ENCODE results near the gene HTT.
A peak's percentile ranks its signal among the peaks of the same experiment; 100 is the strongest.
"Not testable (repeated sequence)": the region's sequence is repeated elsewhere in the genome, so short reads cannot be mapped to it uniquely, and the experiment has no call there.

The HTT gene

DNA sequence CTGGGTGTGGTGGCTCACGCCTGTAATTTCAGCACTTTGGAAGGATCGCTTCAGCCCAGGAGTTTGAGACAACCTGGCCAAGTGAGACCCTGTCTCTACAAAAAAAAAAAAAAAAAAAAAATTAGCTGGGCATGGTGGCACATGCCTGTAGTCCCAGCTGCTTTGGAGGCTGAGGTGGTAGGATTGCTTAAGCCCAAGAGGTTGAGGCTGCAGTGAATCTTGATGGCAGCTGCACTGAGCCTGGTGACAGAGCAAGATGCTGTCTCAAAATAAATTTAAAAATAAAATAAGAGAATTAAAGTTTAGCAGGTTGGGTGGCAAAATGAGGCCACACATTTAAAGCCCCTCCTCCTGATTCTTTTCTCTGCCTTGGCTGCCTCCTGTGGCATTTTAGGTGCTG is 47.1 kb downstream of the HTT start:
- DNase-seq (ENCODE audit: low spot score): no peak

DNA sequence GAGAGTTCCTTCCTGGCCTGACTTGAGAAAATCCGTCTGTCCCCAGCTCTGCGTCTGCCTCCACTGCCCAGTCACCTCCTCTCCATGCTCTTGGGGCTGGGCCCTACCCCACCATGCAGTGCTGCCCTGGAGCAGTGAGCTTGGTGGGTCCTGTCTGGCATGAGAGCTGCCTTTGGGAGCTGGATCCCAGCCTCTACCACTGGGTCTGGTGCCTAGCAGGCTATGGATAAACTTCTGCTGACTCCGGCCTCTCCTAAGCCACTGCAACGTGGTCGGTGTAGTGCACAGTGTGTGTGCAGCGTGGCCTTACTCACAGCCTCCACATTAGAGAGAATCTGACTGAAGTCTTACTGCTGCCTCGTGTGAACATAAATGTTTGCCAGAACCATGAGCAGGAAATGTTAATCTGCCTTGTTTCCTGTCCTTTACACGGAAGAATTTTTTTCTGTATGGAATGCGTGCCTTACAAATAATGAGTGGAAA is 47.6 kb downstream of the HTT start:
- DNase-seq (ENCODE audit: low spot score): no peak

DNA sequence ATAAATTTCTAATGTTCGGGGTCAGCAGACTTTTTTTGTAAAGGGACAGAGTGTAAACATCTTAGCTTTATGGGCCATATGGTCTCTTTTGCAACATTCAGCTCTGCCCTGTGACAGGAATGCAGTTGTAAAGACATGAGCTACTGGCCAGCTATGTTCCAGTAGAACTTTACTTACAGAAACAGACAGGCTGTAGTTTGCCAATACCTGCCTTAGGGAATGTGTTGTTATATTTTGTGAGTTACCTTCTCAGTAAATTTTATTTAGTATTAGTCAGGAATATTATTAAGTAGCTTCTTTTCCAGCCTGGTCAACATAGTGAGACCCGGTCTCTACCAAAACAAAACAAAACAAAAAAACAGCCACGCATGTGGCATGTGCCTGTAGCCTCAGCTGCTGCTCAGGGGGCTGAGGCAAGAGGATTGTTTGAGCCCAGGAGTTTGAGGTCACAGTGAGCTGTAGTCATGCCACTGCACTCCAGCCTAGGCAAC is 48.7 kb downstream of the HTT start:
- no peak for DNase-seq (ENCODE audit: low spot score)

DNA sequence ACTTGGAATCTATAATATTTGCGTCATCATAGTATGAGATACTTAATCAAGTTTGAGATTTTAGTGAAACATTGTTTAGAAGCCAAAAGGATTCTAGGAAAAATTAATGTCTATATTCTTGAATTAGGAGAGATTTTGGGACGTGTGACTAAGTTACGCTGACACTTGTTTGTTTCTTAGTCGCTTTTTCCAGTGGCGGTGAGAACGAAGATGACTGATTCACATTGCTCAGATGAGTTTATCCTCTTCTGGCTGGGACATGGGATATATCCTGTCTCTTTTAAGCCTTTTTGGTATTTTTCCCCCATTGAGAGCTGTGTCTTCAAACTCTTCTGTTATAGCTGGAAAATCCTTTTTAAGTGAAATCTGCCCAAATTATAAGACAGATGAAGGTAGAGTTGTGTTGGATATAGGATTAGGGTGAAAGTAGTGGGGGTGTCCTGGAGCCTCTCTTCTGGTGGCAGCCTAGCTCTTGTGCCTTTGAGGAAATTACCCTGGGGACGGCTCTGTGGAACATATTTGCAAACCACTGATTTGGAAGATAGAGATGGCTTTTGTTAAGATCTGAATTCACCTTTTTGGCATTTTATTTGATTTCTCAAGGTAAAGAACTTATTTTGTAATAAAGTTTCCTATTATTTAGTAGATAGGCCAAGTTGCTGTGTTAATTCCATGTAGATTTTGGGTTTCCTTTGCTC is 49.7 kb downstream of the HTT start:
- no peak for DNase-seq (ENCODE audit: low spot score)

DNA sequence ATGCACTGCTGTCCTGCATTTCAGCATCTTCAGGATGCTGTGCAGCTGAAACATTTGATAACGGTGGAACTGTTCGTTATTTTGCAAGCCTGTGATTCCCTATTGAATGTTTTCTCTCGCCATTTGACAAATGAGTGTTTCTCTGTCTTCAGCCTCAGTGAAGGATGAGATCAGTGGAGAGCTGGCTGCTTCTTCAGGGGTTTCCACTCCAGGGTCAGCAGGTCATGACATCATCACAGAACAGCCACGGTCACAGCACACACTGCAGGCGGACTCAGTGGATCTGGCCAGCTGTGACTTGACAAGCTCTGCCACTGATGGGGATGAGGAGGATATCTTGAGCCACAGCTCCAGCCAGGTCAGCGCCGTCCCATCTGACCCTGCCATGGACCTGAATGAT is 52.6 kb downstream of the HTT start:
- DNase-seq (ENCODE audit: low spot score): no peak

DNA sequence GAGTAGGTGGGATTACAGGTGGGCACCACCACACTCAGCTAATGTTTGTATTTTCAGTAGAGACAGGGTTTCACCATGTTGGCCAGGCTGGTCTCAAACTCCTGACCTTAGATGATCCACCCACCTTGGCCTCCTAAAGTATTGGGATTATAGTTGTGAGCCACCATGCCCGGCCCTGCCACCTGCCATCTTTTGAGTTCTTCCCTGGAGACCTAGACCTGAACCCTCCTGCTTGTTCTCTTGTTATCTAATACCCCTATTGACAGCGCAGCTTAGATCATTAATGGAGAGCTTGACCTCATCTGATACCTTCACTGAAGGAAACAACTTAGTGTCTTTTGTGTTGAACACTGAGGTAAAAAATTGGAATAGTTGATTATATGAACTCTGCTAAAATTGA is 53.6 kb downstream of the HTT start:
- DNase-seq (ENCODE audit: low spot score): no peak

DNA sequence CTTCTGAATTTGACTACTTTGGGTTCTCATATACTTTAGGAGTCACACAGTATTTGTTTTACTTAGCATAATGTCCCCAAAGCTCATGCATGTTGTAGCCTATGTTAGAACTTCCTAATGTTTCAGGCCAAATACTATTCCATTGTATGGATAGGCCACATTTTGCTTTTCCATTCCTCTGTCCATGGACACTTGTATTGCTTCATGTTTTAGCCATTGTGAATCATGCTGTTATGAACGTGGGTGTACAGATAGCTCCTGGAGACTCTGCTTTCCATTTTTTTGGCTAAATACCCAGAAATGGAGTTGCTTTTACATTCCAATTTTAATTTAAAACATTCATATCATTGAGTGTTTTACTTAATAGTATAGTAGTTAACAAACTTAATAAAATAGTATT is 54.5 kb downstream of the HTT start:
- no peak for DNase-seq (ENCODE audit: low spot score)

DNA sequence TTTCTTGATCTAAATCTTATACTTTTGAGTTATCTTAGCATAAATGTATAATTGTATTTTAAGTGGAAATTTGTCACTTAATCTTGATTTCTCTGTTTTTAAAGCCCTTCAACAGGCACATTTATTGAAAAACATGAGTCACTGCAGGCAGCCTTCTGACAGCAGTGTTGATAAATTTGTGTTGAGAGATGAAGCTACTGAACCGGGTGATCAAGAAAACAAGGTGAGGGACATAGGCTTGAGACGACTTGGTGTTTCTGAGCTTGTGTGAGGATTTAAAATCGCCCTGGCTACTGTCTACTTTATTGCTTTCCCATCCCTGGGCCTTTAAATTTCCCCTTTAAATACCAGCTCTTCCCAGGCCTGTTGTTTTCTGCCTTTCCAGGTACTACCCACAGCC is 55.7 kb downstream of the HTT start:
- no peak for DNase-seq (ENCODE audit: low spot score)

DNA sequence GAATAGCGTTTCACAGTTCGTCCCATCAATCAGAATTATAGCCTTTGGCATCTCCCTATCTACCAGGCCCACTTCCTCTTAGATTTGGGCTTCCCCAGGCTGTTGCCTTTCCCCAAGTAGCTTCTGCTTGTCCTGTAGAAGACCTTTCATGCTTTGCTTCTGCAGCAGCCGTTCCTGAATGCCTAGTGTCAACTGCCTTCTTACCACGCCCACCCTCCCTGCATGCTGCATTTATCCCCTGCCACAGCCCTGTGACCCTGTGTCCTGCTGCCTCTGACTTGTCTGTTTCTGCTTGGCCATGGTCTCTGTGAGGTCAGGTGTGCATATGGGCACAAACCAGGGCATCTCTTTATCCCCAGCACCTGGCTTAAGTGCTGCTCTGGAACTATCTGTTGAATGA is 56.3 kb downstream of the HTT start:
- no peak for DNase-seq (ENCODE audit: low spot score)

DNA sequence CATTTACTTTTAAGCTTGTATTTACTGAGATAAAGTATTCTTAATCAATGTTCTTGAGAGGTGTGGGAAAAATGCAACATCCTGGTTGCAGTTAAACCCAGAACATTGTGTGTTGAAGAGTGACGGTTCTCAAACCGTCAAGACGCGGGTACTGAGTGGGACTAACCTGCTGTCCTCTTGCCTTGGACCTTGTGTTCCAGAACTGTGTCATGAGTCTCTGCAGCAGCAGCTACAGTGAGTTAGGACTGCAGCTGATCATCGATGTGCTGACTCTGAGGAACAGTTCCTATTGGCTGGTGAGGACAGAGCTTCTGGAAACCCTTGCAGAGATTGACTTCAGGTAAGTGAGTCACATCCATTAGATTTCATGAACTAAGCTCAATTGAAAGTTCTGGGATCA is 59.7 kb downstream of the HTT start:
- DNase-seq (ENCODE audit: low spot score): no peak

DNA sequence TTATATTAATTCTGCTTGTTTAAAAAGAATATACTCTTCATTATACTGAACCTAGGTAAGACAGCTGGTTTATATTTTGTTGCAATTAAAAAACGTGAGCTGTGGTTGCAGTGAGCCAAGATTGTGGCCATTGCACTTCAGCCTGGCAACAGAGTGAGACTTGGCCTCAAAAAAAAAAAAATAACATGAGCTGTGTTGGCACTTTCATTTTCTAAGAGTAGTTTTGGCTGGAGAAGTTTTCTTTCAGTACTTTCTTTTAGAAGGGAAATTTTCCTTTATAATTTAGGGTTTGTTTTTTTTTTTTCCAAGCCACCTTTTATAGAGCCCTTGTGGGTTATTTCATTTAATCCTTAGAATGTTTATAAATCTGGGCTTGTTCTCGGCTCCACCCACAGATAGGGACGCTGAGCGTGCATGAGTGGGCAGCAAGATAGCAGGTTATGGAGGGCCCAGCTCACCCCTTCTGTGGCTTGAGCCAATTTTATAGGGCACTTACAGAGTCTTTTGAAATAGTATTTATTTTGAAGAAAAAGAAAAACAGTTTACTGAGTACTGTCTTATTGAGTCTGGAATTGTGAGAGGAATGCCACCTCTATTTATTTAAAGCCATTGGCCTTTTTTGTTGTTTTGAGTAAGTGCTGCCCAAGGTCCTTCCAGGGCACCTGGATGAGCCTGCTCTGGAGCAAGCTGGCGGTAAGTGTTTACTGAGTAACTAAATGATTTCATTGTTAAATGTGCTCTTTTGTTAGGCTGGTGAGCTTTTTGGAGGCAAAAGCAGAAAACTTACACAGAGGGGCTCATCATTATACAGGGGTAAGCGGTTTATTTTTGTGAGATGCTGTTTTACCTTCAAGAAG is 60.9 kb downstream of the HTT start:
- no peak for DNase-seq (ENCODE audit: low spot score)

DNA sequence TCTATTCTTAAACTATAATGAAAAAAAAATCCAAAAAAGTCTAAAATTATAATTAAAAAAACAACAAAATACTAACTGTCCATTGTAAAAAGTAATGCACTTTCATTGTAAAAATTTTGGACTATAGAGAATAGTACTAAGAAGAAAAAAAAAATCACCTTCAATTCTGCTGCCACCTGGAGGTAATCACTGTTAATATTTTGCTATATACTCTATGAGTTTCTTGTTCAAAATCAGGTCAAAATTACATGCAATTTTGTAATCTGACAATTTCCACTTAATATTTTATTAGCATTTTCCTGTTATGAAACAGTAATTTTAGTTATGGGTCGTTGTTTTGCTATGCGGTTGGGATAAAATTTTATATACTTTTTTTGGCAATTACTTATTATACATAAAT is 62.0 kb downstream of the HTT start:
- DNase-seq (ENCODE audit: low spot score): no peak

DNA sequence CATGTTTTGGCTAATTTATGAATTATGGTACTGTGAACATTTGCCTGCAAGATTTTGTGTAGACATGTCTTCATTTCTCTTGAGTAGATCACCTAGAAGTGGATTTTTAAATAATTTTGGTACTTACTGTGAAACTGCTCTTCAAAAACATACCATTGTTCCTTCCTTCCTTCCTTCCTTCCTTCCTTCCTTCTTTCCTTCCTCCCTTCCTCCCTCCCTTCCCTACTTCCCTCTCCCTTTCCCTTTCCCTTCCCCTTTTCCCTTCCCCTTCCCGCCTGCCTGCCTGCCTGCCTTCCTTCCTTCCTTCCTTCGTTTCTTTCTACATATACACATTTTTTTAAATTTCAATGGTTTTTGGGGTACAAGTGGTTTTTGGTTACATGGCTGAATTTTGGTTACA is 63.4 kb downstream of the HTT start:
- DNase-seq (ENCODE audit: low spot score): no peak

DNA sequence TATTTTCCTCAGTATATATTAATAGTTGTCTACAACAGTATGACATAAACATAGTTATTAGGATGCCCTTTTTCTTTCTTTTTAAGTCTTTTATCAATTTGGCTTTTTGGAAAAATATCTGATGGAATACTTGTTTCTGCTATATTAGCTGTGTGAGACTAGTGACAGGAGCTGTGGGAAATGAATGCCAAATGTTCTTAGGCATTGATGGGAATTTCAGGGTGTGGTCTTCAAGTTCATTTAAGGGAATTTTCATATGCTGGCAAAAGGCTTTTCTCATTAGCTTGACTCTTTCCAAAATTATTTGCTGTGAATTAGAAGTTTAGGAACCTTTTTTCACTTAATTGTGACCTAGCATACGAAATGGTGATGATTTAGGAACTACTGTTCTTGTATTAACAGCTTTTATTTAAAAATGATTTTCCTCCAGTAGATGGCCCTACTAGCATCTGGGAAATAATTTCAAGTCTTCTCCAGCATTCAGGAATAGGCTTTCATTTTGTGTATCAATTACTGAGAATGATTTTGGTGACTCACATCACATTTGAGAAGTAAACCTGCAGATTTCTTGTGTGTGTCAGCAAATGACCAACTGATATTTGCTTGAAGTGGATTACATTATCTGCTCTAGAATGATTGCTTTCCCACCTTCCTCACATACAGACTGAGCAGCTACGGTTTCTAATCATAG is 70.9 kb downstream of the HTT start:
- peak; percentile 6 for DNase-seq (ENCODE audit: low spot score)

DNA sequence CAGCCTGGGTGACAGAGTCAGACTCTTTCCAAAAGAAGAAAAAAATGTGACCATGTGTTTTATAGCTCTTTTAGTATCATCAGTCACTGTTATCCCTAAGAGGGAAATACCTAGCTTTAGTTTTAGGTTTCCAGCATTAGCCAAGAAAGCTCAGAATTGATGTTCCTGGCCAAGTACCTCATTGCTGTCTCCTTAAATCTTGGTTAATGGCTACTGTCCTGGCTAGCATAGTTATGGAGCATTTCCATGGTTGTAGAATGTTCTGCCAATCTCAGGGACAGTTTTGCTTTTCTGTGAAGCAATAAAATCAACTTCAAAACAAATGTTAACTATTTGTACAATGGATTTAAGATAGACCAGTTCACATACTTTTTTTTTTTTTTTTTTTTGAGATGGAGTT is 74.4 kb downstream of the HTT start:
- no peak for DNase-seq (ENCODE audit: low spot score)

DNA sequence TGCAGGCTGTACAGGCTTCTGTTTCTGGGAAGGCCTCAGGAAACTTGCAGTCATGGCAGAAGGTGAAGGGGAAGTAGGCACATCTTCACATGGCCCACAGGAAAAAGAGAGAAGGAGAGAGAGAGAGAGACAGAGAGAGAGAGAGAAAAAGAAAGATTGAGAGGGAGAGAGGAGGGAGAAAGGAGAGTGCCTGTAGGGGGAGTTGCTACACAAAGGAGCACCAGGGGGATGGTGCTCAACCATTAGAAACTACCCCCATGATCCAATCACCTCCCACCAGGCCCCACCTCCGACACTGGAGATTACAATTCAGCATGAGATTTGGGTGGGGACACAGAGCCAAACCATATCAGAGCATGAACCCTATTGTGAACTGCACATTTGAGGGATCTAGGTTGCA is 76.8 kb downstream of the HTT start:
- not testable (repeated sequence) for DNase-seq (ENCODE audit: low spot score)

DNA sequence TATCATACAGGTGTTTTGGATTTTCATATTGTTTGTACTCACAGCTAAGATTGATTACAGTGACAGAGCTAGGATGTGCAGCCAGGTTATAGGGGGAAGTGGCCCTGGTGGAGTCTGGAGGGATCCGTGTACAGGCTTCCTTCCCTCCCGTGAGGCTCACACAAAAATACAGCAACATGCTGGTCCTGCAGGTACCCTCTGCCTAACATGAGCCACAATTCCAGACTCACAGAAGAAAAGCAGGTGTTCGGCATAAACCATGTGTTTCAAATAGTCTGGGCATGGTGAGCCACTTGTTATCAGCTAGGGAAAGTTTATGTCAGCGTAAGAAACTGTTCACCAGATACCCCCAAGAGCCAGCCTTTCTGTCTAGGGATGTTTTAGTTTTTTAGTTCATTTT is 82.9 kb downstream of the HTT start:
- no peak for DNase-seq (ENCODE audit: low spot score)

DNA sequence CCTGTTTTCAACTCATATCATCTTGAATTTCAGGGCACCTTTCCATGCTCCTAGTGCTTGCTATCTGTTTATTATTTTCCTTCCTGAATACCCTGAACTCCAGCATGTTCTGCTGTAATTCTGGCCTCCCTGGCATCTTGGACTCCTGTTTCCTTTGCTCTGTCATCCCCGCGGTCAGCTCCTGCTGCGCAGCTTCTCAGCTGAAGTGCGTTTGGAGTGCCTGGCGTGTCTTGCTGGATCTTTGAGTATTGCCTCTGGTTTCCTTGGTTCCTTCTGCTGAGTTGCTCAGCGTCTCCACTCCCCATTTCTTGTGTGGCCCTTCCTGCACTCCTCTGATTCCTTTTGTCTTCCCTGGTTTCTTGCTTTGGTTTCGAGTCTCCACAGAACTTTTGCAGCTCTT is 84.4 kb downstream of the HTT start:
- DNase-seq (ENCODE audit: low spot score): no peak

DNA sequence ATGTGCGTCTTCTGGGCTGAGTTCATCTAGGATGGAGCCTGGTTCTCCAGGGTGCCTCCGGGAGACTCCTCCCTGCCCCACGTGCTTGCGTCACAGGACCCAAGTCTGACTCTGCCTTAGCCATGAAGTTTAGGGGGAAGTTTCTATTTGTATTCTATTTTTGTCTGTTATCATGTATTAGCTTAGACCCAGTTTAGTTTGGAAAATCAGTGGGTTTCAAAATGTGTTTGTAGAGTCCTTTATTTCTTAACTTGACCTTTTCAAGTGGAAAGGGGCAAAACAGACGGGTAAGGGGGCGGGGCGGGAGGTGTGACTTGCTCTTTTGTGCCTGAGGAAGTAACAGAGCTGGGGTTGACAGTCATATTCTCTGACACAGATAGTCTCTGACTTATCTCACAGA is 86.0 kb downstream of the HTT start:
- DNase-seq (ENCODE audit: low spot score): no peak

DNA sequence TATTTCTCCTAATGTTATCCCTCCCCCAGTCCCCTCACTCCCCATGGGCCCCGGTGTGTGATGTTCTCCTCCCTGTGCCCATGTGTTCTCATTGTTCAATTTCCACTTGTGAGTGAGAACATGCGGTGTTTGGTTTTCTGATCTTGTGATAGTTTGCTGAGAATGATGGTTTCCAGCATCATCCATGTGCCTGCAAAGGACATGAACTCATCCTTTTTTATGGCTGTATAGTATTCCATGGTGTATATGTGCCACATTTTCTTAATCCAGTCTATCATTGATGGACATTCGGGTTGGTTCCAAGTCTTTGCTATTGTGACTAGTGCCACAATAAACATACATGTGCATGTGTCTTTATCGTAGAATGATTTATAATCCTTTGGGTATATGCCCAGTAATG is 86.6 kb downstream of the HTT start:
- not testable (repeated sequence) for DNase-seq (ENCODE audit: low spot score)

DNA sequence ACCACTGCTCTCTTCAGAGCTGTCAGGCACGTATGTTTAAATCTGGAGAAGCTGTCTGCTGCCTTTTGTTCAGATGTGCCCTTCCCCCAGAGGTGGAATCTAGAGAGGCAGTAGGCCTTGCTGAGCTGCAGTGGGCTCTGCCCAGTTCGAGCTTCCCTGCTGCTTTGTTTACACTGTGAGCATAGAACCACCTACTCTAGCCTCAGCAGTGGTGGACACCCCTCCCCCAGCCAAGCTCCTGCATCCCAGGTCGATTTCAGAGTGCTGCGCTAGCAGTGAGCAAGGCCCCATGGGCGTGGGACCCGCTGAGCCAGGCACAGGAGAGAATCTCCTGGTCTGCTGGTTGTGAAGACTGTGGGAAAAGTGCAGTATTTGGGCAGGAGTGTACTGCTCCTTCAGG is 92.0 kb downstream of the HTT start:
- not testable (repeated sequence) for DNase-seq (ENCODE audit: low spot score)

DNA sequence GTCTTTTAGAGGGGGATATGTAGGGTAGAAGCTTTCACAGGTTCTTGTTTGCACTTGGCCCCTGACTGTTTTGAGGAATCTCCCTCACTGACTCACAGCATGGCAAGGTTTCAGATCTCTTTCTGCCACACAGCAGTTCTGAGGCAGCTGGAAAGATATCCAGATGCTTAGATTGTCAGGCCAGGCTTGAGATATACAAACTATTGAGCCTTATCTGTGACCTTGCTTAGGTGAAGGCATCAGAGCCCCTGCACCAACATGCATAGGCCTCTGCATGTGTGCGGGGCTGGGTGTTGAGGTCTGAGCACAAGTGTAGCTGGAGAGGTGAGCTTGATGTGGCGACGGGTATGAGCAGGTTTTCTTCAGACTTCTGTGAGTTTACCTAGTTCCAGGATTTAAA is 93.5 kb downstream of the HTT start:
- DNase-seq (ENCODE audit: low spot score): peak; percentile 30

Measured in kidney tubule cell (primary cell).